ENCODE results near the gene STAG1.
"Not testable (repeated sequence)": the region's sequence is repeated elsewhere in the genome, so short reads cannot be mapped to it uniquely, and the experiment has no call there.

STAG1 gene

DNA sequence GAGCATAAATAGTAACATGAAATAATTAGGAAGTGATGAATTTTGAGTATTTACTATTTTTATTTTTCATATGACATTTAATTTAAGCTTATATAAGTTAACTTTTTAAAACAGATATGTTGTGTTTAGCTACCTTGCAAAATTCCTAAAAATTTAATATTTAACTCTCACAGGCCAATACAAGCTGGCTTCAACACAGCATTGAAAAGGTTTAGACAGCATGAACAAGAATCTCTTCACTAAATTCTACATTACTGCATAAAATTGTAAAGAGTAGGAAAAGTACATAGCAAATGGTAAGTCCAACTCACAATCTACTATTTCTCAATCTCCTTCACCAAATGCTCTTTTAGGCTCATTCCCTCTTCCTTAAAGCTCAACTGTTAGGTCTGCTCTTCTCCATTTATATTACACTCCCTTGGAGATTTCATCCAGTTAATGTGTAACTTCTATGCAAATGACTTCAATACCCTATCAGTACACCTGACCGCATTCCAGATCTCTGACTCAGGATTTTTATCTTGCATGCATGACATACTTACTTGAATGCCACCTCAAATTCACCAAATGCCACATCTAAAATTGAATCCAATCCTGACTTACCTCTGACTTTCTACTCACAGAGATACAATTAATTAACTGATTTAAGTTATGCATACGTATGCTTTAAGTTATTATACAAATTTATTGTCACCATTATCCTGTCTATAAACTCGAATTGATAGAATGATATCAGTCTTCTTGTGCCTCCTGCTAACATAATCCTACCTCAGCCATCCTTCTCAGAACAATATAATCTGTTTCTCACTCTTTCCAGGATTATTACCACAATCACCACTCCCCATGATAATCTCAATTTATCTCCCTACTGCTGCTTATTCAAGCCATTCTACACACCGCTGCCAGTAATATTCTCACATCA, 127.0 kb downstream of the STAG1 start:
- Mint-ChIP-seq H3K4me1 (peaks cover 31% of the 10 kb centered on the region), H3K36me3 (peaks cover 49% of the 10 kb centered on the region), H3K27ac (no peak overlapping the region)

DNA sequence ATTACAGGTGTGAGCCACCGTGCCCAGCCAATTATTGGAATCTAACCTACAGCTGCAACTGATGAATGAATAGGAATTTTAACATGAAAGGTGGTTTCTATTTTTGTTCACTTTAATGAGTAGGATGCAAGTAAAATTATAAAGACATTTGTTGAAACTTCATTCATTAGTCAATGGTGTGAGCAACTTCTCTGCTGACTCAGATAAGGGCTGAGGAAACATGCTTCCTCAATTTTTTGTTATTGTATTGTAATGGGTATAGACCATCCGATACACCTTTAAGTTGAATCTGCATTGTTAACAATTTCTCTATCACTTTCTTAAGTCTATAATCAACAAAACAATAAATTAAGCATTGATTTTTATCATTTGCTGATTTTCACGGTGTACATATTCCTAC, 127.8 kb downstream of the STAG1 start:
- no peak for ATAC-seq
- Mint-ChIP-seq H3K9me3 (peaks cover 6% of the 10 kb centered on the region), H3K36me3 (peaks cover 42% of the 10 kb centered on the region), H3K4me1 (peaks cover 31% of the 10 kb centered on the region), H3K27ac (no peak overlapping the region), H3K4me3 (no peak overlapping the region), H3K27me3 (no peaks in the 10 kb centered on the region)

More for the DNA sequence above, 127.0 kb downstream of the STAG1 start:
- no peak overlapping the region for H3K4me3 Mint-ChIP-seq
- ATAC-seq: no peak
- H3K9me3 Mint-ChIP-seq: peaks cover 6% of the 10 kb centered on the region
- H3K27me3 Mint-ChIP-seq: no peaks in the 10 kb centered on the region

DNA sequence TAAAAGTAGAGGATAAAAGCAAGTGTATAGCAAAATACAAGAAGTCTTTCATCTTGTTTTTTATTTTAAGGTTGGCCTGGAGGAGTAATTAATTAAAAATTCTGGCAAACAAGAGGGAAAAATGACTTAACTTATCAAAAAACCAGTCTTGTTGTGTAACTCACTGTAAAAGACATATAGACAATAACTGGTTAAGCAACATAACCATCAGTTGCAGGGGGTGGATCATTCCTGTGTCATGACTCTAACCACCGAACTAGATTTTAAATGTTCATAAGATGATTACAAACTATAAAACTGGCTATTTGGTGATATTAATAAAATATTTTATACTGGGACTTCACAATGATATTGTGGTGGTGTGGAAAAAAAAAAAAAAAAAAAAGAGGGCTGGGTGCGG, 130.6 kb downstream of the STAG1 start:
- peaks cover 44% of the 10 kb centered on the region for H3K36me3 Mint-ChIP-seq
- no peaks in the 10 kb centered on the region for H3K9me3 Mint-ChIP-seq
- ATAC-seq: no peak
- H3K4me3 Mint-ChIP-seq: no peak overlapping the region
- no peaks in the 10 kb centered on the region for H3K27me3 Mint-ChIP-seq
- H3K4me1 Mint-ChIP-seq: peaks cover 25% of the 10 kb centered on the region
- no peak overlapping the region for H3K27ac Mint-ChIP-seq

DNA sequence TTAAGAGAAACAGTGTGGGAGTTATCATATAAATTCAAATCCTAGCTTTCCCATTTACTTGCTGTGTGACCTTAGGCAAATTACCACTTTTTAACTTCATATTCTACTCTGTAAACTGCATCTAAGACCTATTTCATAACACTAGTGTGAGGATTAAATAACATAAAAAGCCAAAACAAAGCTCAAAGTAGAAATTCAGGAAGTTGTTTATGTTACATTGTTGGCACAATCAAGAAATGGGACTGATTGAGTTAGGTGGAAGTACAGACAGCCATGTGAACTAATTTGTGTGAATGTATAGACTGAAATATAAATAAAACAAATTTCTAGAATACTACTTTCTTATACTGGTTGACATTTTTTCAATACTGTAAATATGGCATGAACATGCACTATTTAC, 131.7 kb downstream of the STAG1 start:
- H3K4me3 Mint-ChIP-seq: no peak overlapping the region
- no peak overlapping the region for H3K27ac Mint-ChIP-seq
- H3K27me3 Mint-ChIP-seq: no peaks in the 10 kb centered on the region
- ATAC-seq: no peak
- peaks cover 17% of the 10 kb centered on the region for H3K4me1 Mint-ChIP-seq
- H3K9me3 Mint-ChIP-seq: no peaks in the 10 kb centered on the region
- peaks cover 48% of the 10 kb centered on the region for H3K36me3 Mint-ChIP-seq

DNA sequence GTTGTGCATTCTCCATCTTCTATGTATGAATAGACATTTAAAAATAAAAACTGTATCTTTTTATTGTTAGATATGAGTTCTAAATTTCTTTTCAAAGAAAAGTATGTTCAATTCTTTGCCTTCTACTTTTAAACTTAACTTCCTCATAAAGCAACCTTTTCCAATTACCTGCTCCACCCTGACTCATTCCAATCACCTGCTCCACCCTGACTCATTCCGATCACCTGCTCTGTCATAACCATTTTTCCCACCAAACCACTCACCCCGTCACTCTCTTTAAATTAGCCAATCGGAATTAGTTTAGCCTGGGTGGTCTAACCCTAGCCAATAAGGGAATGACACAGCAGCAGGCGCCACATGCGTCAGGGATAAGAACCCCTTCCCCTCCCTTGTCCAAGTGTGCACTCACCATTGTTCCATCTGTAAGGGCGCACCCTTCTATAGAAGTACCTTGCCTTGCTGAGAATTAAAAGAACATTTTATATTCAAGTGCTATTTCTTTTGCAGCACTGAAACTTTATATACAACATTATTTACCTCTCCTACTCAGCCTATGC, 134.1 kb downstream of the STAG1 start:
- H3K36me3 Mint-ChIP-seq: peaks cover 42% of the 10 kb centered on the region
- H3K9me3 Mint-ChIP-seq, H3K4me1 Mint-ChIP-seq, H3K4me3 Mint-ChIP-seq, H3K27ac Mint-ChIP-seq, H3K27me3 Mint-ChIP-seq, ATAC-seq: not testable (repeated sequence)

DNA sequence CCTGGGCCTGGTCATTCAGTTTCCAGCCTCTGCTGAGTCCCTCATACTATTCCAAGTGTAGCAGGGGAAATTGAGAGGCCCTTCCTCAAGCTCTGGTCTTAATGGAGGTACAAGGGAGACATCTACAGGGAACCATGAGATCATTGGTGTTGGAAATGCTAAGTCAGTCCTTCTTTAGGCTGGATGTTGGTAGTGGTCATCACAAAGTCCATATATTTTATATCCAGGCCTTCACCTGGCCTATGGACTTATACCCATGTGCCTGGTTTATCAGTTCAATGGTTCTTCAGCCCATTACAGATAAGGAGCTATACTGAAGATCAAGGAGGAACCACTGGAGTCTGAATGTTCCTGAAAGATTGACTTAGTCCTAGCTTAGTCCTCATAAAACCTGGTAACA, 135.0 kb downstream of the STAG1 start:
- Mint-ChIP-seq H3K4me3 (no peak overlapping the region), H3K27me3 (no peaks in the 10 kb centered on the region), H3K27ac (no peak overlapping the region), H3K4me1 (peaks cover 7% of the 10 kb centered on the region), H3K36me3 (peaks cover 34% of the 10 kb centered on the region), H3K9me3 (no peaks in the 10 kb centered on the region)
- ATAC-seq: no peak

DNA sequence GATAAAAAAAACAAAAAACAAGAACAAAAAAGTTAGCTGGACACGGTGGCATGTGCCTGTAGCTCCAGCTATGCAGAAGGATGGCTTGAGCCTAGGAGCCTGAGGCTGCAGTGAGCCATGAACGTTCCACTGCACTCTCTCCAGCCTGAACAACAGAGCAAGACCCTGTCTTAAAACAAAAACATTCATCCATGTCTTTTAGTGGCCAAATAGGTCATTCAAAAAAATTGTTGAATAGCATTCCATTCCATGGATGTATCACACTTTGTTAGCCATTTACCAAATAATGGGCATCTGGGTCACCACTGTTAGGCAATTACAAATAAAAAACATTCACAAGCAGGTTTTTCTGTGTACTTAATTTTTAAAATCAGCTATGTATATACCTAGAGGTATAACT, 139.7 kb downstream of the STAG1 start:
- ATAC-seq: no peak
- Mint-ChIP-seq H3K4me1 (no peaks in the 10 kb centered on the region), H3K9me3 (no peaks in the 10 kb centered on the region), H3K27ac (no peak overlapping the region), H3K27me3 (no peaks in the 10 kb centered on the region), H3K4me3 (no peak overlapping the region), H3K36me3 (peaks cover 22% of the 10 kb centered on the region)

DNA sequence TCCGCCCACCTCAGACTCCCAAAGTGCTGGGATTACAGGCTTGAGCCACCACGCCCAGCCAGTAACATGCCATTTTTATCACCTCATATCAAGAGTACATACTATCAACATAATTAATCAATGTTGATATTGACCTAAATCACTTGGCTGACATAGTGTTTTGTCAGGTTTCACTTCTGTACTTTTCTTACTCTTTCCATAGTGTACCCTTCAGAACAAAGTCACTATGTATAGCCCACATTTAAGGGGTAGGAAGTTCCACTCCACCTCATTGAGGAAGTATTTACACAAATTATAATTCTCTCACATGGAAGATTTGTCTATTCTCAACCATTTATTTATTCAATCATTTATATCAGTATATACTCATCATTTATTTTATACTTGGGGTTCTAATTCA, 145.2 kb downstream of the STAG1 start:
- Mint-ChIP-seq H3K4me3 (no peak overlapping the region), H3K27ac (no peak overlapping the region), H3K4me1 (no peaks in the 10 kb centered on the region), H3K36me3 (peaks cover 44% of the 10 kb centered on the region), H3K9me3 (no peaks in the 10 kb centered on the region), H3K27me3 (no peaks in the 10 kb centered on the region)
- ATAC-seq: no peak

DNA sequence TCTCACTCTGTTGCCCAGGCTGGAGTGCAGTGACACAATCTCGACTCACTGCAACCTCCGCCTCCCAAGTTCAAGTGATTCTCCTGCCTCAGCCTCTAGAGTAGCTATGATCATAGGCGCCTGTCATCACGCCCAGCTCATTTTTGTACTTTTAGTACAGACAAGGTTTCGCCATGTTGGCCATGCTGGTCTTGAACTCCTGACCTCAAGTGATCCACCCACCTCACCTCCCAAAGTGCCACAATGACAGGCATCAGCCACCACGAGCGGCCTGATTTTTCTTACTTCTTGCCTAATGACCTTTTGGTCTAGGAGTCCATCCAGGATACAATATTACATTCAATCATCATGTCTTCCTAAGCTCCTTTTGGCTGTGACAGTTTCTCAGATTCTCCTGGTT, 146.0 kb downstream of the STAG1 start:
- H3K4me3 Mint-ChIP-seq, H3K27me3 Mint-ChIP-seq, H3K4me1 Mint-ChIP-seq, H3K27ac Mint-ChIP-seq, ATAC-seq, H3K9me3 Mint-ChIP-seq: not testable (repeated sequence)
- peaks cover 51% of the 10 kb centered on the region for H3K36me3 Mint-ChIP-seq

DNA sequence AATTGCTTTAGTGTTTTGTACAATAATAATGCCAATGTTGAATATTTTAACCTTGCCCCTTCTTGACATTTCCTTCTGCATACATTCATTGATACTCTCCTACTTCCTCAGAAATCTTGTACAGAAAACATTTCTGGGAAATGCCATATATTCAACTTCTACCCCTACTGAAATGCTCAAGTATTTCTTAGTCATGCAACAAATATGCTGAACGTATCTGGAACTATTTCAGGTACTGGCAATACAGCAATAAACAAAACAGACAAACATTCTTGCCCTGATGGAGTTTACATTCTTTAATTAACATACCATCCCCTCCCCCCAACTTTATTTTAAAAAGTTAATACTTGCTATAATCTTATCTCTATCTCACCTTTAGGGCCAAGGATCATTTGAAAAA, 147.2 kb downstream of the STAG1 start:
- Mint-ChIP-seq H3K27ac (no peak overlapping the region), H3K9me3 (no peaks in the 10 kb centered on the region), H3K4me3 (no peak overlapping the region), H3K27me3 (no peaks in the 10 kb centered on the region), H3K36me3 (peaks cover 62% of the 10 kb centered on the region), H3K4me1 (no peaks in the 10 kb centered on the region)
- no peak for ATAC-seq

DNA sequence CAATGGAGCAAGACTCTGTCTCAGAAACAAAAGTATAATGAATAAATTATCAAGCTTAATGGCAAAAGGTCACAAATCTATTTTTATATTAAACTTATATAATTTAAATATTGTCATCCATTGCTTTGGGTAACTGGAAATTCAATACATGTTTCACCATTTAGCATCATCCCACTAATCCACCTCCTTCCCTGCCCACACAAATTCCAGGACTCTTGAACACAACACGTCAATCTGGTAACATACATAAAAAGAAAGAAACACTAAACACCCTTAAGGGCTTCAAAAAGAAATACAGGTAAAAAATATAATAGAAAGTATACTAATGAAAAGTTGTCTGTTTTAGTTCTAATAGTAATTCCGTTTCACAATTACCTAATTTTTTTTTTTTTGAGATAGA, 149.4 kb downstream of the STAG1 start:
- Mint-ChIP-seq H3K4me1 (peaks cover 8% of the 10 kb centered on the region), H3K4me3 (no peak overlapping the region), H3K27me3 (no peaks in the 10 kb centered on the region), H3K36me3 (peaks cover 60% of the 10 kb centered on the region), H3K27ac (no peak overlapping the region), H3K9me3 (no peaks in the 10 kb centered on the region)
- ATAC-seq: no peak

DNA sequence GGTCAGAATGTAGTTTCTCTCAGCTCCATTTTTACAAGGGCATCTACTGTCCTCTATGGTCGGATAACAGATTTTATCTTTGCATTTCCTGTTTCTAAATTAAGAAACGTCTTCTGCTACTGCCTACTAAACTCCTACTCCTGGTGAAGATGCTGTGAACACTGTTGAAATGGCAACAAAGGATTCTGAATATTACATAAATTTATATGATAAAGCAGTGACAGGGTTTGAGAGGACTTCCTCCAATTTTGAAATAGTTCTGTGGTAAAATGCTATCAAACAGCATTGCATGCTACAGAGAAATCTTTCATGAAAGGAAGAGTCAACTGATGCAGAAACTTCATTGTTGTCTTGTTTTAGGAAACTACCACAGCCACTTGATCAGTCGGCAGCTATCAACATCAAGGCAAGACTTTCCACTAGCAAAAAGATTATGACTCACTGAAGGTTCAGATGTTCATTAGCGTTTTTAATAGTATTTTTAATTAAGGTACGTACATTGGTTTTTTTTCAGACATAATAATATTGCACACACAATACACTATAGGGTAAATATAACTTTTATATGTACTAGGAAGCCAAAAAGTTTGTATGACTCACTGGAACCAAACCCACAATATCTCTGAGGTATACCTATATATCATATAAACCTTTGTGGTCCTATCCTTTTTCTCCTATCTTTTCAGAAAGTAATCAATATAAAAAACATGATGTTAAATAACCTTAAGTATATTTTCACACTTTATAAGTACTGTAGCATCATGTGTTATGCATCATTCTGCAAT, 156.1 kb downstream of the STAG1 start:
- H3K27me3 Mint-ChIP-seq: no peaks in the 10 kb centered on the region
- peaks cover 41% of the 10 kb centered on the region for H3K36me3 Mint-ChIP-seq
- H3K27ac Mint-ChIP-seq: no peak overlapping the region
- no peak for ATAC-seq
- no peak overlapping the region for H3K4me3 Mint-ChIP-seq
- peaks cover 14% of the 10 kb centered on the region for H3K4me1 Mint-ChIP-seq
- H3K9me3 Mint-ChIP-seq: no peaks in the 10 kb centered on the region

DNA sequence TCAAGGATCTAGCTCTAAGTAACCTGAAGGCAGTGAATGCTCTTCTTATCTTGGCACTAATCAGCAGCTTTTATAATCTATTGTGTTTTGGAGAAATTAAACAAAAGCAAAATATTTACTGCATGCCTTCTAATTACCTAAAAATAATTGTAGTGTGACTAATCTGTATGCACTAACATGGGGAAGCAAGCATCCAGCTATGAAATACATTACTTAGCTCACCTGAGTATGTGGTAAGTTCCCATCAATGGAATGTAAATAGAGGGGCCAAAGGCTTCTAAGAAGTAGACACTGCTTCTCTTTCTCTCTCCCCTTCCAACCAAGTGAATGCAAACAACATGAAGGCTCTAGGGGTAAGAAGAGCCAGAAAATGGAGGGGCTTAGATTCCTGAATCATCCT, 165.6 kb downstream of the STAG1 start:
- Mint-ChIP-seq H3K27me3 (no peaks in the 10 kb centered on the region), H3K4me3 (no peak overlapping the region), H3K36me3 (peaks cover 52% of the 10 kb centered on the region), H3K27ac (no peak overlapping the region), H3K9me3 (no peaks in the 10 kb centered on the region), H3K4me1 (no peaks in the 10 kb centered on the region)
- ATAC-seq: no peak

DNA sequence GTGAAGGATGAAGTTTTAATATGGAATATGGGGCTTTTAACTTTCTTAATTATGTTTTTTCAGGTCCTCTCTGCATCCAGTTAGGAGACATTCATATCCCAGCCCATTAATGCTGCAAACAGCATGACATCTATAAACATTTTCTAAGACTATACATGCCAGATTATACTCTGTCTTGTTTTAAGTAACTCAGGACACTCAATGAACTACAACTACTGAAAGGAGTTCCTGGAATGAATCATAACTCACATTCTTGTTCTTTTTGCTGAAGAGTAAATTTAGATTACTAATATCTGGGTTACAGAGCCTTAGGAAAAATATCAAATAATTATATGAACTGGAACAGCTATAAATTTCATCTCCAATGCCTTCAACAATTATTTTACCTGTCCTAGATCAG, 167.4 kb downstream of the STAG1 start:
- Mint-ChIP-seq H3K4me1 (no peaks in the 10 kb centered on the region), H3K27me3 (no peaks in the 10 kb centered on the region), H3K9me3 (no peaks in the 10 kb centered on the region), H3K4me3 (no peak overlapping the region), H3K27ac (no peak overlapping the region), H3K36me3 (peaks cover 50% of the 10 kb centered on the region)
- no peak for ATAC-seq

DNA sequence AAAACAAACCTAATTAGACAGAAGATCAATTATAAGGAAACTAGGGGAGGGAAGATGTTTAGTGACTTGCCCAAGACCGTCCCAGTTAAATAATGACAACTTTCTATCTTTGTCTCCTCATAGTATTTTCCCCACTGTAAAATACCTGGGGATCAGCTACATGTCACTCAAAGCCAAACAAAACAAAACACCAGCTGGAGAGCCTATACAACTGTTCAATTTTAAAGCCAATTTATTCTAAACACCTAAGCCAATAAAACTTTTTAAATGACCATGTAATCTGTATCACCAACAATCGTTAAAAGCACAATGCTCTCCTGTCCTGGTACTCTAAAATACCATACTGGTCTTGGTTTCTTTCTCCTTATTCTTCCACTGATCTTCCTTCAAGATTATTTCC, 168.4 kb downstream of the STAG1 start:
- no peak overlapping the region for H3K27ac Mint-ChIP-seq
- H3K36me3 Mint-ChIP-seq: peaks cover 58% of the 10 kb centered on the region
- H3K4me3 Mint-ChIP-seq: no peak overlapping the region
- H3K4me1 Mint-ChIP-seq: no peaks in the 10 kb centered on the region
- ATAC-seq: no peak
- no peaks in the 10 kb centered on the region for H3K9me3 Mint-ChIP-seq
- no peaks in the 10 kb centered on the region for H3K27me3 Mint-ChIP-seq
